ENCODE results near the gene DMRT1.

The DMRT1 gene

DNA sequence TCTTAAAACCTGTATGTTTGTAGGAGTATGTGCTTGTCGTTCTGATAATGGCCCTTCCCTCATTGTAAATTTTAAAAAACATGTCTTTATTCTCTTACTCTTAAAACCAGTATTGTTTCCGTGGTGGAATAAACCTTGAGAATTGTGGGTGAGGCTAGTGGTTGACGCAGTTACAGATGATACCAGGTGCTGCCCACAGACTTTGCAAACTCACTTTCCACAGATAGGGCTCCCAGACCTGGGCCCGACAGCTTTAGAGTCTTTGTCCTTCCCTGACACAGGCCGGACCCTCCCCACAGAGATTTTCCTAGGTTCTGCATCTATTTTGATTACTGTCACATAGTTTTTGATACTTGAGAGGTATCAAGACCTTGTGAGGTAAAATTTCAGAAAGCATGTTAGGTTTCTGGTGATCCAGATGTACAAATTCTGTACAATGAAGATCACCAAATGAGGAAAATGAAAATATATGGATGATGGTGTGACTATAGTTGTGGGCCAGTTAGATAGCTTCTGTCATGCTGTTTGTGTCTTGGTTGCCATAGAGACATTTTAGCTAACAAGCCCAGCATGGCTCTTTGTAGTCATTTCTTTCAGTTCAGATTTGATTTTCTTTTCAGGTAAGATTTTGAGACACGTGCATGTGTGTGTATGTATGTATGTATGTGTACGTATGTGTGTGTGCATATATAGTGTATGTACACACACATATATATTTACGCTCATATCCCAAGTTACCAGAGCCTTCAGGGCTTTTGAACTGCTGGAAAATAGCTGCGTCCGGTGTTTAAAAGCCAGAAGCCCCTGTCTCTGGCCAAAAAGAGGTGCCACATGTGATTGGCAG is 33.8 kb downstream of the DMRT1 start:
- no peak for TF ChIP-seq FOXP2 (optimal IDR thresholded peaks at IDR 0.05; ENCODE audit: borderline replicate concordance, extremely low read depth, extremely low read length, insufficient read depth)
- TF ChIP-seq, protein P1, sequence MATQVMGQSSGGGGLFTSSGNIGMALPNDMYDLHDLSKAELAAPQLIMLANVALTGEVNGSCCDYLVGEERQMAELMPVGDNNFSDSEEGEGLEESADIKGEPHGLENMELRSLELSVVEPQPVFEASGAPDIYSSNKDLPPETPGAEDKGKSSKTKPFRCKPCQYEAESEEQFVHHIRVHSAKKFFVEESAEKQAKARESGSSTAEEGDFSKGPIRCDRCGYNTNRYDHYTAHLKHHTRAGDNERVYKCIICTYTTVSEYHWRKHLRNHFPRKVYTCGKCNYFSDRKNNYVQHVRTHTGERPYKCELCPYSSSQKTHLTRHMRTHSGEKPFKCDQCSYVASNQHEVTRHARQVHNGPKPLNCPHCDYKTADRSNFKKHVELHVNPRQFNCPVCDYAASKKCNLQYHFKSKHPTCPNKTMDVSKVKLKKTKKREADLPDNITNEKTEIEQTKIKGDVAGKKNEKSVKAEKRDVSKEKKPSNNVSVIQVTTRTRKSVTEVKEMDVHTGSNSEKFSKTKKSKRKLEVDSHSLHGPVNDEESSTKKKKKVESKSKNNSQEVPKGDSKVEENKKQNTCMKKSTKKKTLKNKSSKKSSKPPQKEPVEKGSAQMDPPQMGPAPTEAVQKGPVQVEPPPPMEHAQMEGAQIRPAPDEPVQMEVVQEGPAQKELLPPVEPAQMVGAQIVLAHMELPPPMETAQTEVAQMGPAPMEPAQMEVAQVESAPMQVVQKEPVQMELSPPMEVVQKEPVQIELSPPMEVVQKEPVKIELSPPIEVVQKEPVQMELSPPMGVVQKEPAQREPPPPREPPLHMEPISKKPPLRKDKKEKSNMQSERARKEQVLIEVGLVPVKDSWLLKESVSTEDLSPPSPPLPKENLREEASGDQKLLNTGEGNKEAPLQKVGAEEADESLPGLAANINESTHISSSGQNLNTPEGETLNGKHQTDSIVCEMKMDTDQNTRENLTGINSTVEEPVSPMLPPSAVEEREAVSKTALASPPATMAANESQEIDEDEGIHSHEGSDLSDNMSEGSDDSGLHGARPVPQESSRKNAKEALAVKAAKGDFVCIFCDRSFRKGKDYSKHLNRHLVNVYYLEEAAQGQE (IDR thresholded peaks at IDR 0.05; ENCODE audit: insufficient read depth in 1 of 2, low read depth in 2 of 2, low read length in 2 of 2), result no peak
- TF ChIP-seq TAF1 (IDR thresholded peaks at IDR 0.05; ENCODE audit: borderline replicate concordance, insufficient read depth, low read length), result no peak

DNA sequence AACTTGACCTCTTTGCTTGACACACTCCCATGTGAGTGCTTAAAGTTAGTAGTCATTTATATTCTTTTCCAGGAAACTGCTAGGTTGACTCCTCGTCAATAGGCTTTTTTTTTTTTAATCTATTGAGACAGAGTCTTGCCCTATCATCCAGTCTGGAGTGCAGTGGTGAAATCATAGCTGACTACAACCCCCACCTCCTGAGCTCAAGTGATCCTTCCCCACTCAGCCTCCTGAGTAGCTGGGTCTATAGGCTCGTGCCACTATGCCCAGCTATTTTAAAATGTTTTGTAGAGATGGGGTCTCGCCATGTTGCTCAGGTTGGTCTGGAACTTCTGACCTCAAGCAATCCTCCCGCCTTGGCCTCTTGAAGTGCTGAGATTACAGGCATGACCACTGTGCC is 34.9 kb downstream of the DMRT1 start:
- no peak for TF ChIP-seq FOXP2 (optimal IDR thresholded peaks at IDR 0.05; ENCODE audit: borderline replicate concordance, extremely low read depth, extremely low read length, insufficient read depth)
- TF ChIP-seq POLR2AphosphoS5 (IDR thresholded peaks at IDR 0.05; ENCODE audit: low read depth, low read length), result no peak

DNA sequence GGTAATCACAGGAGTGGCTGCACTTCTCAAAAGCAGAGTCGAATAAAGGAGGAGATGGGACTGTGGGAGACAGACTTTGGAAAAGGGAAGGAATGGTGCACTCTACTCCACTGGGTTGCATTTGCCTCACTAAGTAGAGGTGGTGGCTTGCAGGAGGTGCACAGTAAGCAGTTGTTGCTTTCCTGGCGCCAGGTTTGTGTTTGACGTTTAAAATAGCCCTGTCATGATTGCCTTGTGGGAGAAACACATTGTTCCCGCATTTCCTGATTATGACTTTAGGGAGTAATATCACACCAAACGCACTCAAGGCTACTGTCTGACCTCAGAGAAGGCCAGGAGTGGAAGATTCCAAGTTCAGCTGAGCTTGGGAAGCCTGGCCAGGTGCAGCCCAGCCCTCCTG is 36.7 kb downstream of the DMRT1 start:
- TF ChIP-seq SIN3A (IDR thresholded peaks at IDR 0.05; ENCODE audit: borderline replicate concordance, insufficient read depth, low read length), result no peak
- TF ChIP-seq FOXP2 (optimal IDR thresholded peaks at IDR 0.05; ENCODE audit: borderline replicate concordance, extremely low read depth, extremely low read length, insufficient read depth), result no peak
- TF ChIP-seq, protein P1 (IDR thresholded peaks at IDR 0.05; ENCODE audit: insufficient read depth in 1 of 2, low read depth in 2 of 2, low read length in 2 of 2), result no peak
- no peak for TF ChIP-seq TAF1 (IDR thresholded peaks at IDR 0.05; ENCODE audit: borderline replicate concordance, insufficient read depth, low read length)
- no peak for TF ChIP-seq POLR2AphosphoS5 (IDR thresholded peaks at IDR 0.05; ENCODE audit: low read depth, low read length)

DNA sequence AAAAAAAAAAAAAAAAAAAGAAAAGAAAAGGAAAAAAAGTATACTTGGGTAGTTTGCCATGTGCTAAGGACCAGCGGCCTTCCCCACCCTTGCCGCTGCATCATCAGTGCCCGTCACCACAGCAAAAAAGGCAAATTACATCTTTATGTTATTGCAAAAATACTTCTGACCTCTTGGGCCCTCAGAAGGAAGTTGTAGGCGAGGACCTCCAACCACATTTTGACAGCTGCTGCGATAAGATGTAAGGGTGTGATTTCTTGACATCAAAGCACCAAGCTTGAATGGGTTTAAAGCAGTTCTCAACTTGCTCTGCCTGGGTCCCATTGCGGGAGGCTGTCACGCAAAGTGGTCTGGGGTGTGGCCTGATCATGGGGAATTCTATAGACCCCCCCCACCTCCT is 39.2 kb downstream of the DMRT1 start:
- TF ChIP-seq TAF1 (IDR thresholded peaks at IDR 0.05; ENCODE audit: borderline replicate concordance, insufficient read depth, low read length) (no peak), FOXP2 (optimal IDR thresholded peaks at IDR 0.05; ENCODE audit: borderline replicate concordance, extremely low read depth, extremely low read length, insufficient read depth) (no peak), SIN3A (IDR thresholded peaks at IDR 0.05; ENCODE audit: borderline replicate concordance, insufficient read depth, low read length) (no peak), POLR2AphosphoS5 (IDR thresholded peaks at IDR 0.05; ENCODE audit: low read depth, low read length) (no peak)
- TF ChIP-seq, protein P1 (IDR thresholded peaks at IDR 0.05; ENCODE audit: insufficient read depth in 1 of 2, low read depth in 2 of 2, low read length in 2 of 2), result no peak

DNA sequence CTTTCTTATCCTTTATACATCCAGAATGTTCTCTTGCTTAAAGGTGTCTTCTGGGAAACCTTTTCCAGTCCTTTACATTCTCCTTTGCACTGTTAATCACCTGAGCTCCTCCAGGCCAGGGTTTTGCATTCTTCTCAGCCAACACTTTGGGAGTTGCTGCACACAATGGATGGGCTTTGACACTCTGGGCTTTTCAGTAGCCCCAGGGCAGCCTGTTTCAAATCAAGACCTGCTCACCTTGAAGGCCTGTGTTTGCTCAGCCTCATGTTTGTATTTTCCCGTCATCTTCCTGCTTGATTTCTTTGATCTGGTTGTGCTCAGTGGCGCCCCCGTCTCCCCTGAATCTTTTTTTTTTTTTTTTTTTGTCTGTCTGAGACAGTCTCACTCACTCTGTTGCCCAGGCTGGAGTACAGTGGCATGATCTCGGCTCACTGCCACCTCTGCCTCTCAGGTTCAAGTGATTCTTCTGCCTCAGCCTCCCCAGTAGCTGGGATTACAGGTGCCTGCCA is 41.0 kb downstream of the DMRT1 start:
- TF ChIP-seq TAF1 (IDR thresholded peaks at IDR 0.05; ENCODE audit: borderline replicate concordance, insufficient read depth, low read length) (no peak), POLR2AphosphoS5 (IDR thresholded peaks at IDR 0.05; ENCODE audit: low read depth, low read length) (no peak), FOXP2 (optimal IDR thresholded peaks at IDR 0.05; ENCODE audit: borderline replicate concordance, extremely low read depth, extremely low read length, insufficient read depth) (no peak), SIN3A (IDR thresholded peaks at IDR 0.05; ENCODE audit: borderline replicate concordance, insufficient read depth, low read length) (no peak)
- TF ChIP-seq, protein P1 (IDR thresholded peaks at IDR 0.05; ENCODE audit: insufficient read depth in 1 of 2, low read depth in 2 of 2, low read length in 2 of 2), result no peak

All from PFSK-1 (cell line).